Astrocyte of the cerebellum (primary cell): ENCODE results near the gene NBEAL2.

Experiments used
- DNase-seq: peaks from one replicate; pipeline ENCODE4 v3.0.0-alpha.2; 2011; ENCODE audit warnings: low read depth
- H3K4me3 ChIP-seq: 2 replicates; pipeline ENCODE4 v1.5.1; 2011; ENCODE audit warnings: mild to moderate bottlenecking, low read depth, low read length, moderate library complexity
- in situ Hi-C: cut with HindIII; loops from 2 replicates; pipeline ENCODE4 v1.10.0; 2017; ENCODE audit warnings: low sequenced_read_pairs
- TF ChIP-seq, protein P1 (sequence below): IDR thresholded peaks from 2 replicates; pipeline ENCODE4 v1.5.1; 2012; ENCODE audit warnings: low read length, low read depth, moderate library complexity, mild to moderate bottlenecking; ENCODE audit errors: missing control alignments

Gene NBEAL2

GRCh38 chr3:47042231-47042791 is 62.8 kb downstream of the NBEAL2 start:
- in situ Hi-C loops, result loop anchor here (25.0 kb wide), 1 partner anchor 270 kb away; no protein-coding TSS in a partner anchor
- TF ChIP-seq, protein P1, sequence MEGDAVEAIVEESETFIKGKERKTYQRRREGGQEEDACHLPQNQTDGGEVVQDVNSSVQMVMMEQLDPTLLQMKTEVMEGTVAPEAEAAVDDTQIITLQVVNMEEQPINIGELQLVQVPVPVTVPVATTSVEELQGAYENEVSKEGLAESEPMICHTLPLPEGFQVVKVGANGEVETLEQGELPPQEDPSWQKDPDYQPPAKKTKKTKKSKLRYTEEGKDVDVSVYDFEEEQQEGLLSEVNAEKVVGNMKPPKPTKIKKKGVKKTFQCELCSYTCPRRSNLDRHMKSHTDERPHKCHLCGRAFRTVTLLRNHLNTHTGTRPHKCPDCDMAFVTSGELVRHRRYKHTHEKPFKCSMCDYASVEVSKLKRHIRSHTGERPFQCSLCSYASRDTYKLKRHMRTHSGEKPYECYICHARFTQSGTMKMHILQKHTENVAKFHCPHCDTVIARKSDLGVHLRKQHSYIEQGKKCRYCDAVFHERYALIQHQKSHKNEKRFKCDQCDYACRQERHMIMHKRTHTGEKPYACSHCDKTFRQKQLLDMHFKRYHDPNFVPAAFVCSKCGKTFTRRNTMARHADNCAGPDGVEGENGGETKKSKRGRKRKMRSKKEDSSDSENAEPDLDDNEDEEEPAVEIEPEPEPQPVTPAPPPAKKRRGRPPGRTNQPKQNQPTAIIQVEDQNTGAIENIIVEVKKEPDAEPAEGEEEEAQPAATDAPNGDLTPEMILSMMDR, result no peak
- DNase-seq, result no peak
- H3K4me3 ChIP-seq, result no peak overlapping the region

DNA sequence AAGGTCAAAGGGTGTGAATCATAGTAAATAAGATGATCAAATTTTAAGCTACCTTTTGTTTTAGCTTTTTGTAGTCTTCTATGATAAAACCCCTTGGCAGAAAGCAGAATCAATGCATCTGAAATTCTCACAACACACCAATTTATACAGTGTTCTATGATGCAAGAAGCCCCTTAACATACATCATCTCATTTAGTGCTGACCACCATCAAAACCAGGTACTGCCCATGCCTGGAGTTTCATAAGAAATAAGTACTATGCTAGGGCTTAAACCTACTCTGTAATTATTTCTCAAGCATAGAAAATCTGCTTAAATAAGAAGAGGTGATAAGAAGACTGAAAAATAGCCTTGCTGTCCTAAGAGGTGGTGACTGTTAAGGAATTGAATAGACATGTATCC is 67.6 kb downstream of the NBEAL2 start:
- no peak overlapping the region for H3K4me3 ChIP-seq
- in situ Hi-C loops, result loop anchor here (25.0 kb wide), 1 partner anchor 265 kb away; no protein-coding TSS in a partner anchor
- TF ChIP-seq, protein P1, result no peak
- no peak for DNase-seq

DNA sequence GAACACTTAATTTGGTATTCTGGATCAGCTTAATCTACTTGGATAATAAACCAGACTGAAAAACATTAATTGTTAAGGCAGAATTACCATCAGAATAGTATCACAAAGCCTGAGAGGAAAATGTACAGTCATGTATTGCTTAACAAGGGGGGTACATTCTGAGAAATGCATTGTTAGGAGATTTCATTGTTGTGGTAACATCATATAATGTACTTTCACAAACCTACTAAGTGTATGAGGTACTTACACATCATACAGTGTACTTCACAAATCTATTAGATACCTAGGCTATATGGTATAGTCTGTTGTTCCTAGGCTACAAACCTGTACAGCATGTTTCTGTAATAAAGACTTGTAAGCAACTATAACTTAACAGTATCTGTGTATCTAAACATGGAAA is 68.2 kb downstream of the NBEAL2 start:
- DNase-seq, result no peak
- in situ Hi-C loops, result loop anchor here (25.0 kb wide), 1 partner anchor 265 kb away; no protein-coding TSS in a partner anchor
- H3K4me3 ChIP-seq, result no peak overlapping the region
- TF ChIP-seq, protein P1, result no peak

DNA sequence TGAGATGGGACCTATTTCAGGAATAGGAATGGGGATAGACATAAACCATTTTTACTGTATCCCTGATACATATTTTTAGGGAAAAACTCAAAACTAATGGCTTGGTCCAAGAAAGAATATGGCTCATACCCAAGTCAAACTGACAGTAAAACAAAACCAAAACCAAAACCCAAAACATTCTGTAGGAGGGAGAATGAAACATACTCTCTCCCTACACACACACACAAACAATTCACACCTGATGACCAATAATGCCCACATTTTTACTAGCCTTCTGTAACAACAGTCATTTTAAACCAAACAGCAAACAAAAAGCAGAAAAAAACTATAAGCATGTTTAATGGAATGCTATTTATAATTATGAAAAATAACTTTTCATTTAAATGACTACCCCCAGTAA is 74.9 kb downstream of the NBEAL2 start:
- in situ Hi-C loops, result no loop called here
- H3K4me3 ChIP-seq, result no peak overlapping the region
- DNase-seq, result no peak
- TF ChIP-seq, protein P1, result no peak

DNA sequence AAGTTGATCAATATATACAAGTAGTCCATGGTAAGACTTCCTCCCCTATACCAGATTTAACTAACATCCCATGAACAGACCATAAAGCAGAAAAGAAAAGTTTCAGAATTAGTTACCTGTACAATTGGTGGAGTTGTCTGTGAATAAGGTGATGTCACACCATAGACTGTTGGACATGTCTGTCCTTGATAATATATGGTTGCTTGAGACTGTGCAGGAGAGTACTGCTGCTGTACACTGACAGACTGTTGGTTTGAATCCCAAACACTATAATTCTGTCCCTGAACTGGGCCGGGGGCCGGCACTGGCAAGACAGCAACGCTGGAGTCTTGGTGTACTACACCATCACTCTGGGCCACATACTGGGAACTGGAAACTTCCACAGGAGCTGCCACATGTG is 77.2 kb downstream of the NBEAL2 start:
- TF ChIP-seq, protein P1, result no peak
- H3K4me3 ChIP-seq, result no peak overlapping the region
- DNase-seq, result no peak
- in situ Hi-C loops, result no loop called here

GRCh38 chr3:47057212-47057671 is 77.8 kb downstream of the NBEAL2 start:
- H3K4me3 ChIP-seq, result no peak overlapping the region
- DNase-seq, result peak; percentile 45
- TF ChIP-seq, protein P1, result no peak
- in situ Hi-C loops, result no loop called here
